ENCODE measurements around the gene GCC2. TPM values are rescaled to one million over a fixed set of nuclear protein-coding genes. Genes with fewer than 3 reads are reported as not detected.
A peak's percentile ranks its signal among the peaks of the same experiment; 100 is the strongest.

The GCC2 gene
- total RNA-seq, result 100 to 1,000 TPM in 4 of 5 experiments, 10 to 100 TPM in 1; 45.3 to 229 (median 117) TPM
- 100 to 1,000 TPM in 1 of 2 donors, 10 to 100 TPM in 1; 84.8 to 100 TPM for polyA plus RNA-seq
- total RNA-seq, result 293 reads per million, percentile 96 among the genes with 10 or more reads in this experiment

- H3K4me1 ChIP-seq (ENCODE audit: control insufficient read depth in 2 of 2, insufficient read depth in 2 of 2, low read length in 2 of 2), result peaks cover 15 to 23% of the 10 kb centered on the region in 2 donors
- H3K27me3 Mint-ChIP-seq, result no peaks in the 10 kb centered on the region
- H3K36me3 ChIP-seq (ENCODE audit: control insufficient read depth in 2 of 3, insufficient read depth in 3 of 3, low read length in 3 of 3), result peaks cover 10 to 32% (median 20%) of the 10 kb centered on the region in 3 experiments
- peak within 1 kb of the TSS; percentile 99 for H3K4me3 ChIP-seq (ENCODE audit: low read length)
- H3K9me3 Mint-ChIP-seq, result peaks cover 0 to 6% (median 0%) of the 10 kb centered on the region in 11 donors
- ChIA-PET POLR2A (interaction anchor here (1.0 to 2.5 kb wide), 6 partner anchors 8 to 270 kb away, joined by 3 to 8 read pairs (median 6); partner anchors contain the start of gene RANBP2), CTCF (no interaction called here)
- peaks cover 18 to 54% (median 46%) of the 10 kb centered on the region in 7 donors for H3K4me1 Mint-ChIP-seq
- no peaks in the 10 kb centered on the region for H3K27me3 ChIP-seq (ENCODE audit: control insufficient read depth in 2 of 2, insufficient read depth in 2 of 2, low read length in 2 of 2)
- intact Hi-C loops (cut with micrococcal nuclease), result loop anchor here (1.0 to 5.0 kb wide), 8 partner anchors 16 to 1166 kb away; partner anchors contain the start of genes CCDC138 (in 2 of the 2), LIMS1 (in 2 of the 2), RANBP2 (in 2 of the 2) and SOWAHC (in 1 of the 2)
- ATAC-seq (peak; percentile 98), DNase-seq (peak; percentile 92 to 98 (median 96))
- peak within 1 kb of the TSS; percentile 97 to 100 (median 98) for H3K27ac Mint-ChIP-seq
- H3K36me3 Mint-ChIP-seq, result peaks cover 4 to 29% (median 14%) of the 10 kb centered on the region in 5 donors
- no peaks in the 10 kb centered on the region for H3K9me3 ChIP-seq (ENCODE audit: control insufficient read depth in 2 of 3, low read length in 3 of 3)
- H3K27ac ChIP-seq (ENCODE audit: low read depth, low read length), result peak within 1 kb of the TSS; percentile 97
- H3K4me3 Mint-ChIP-seq, result peak within 1 kb of the TSS; percentile 93 to 100 (median 97)
These were observed at the start of gene GCC2 for GRCh38 chr2:108448678-108449409. TSS of gene GCC2 (plus strand) at chr2:108449206. CDS start at chr2:108449275, 69 bp downstream.

GRCh38 chr2:108399479-108399878, 49.5 kb upstream of the GCC2 start:
- DNase-seq (no peak), ATAC-seq (no peak)
- Mint-ChIP-seq H3K4me3 (no peak overlapping the region), H3K4me1 (no peaks in the 10 kb centered on the region), H3K27me3 (peaks cover 0 to 15% (median 4%) of the 10 kb centered on the region in 5 donors), H3K36me3 (peaks cover 0 to 22% (median 8%) of the 10 kb centered on the region in 5 donors), H3K9me3 (peaks cover 6 to 63% (median 26%) of the 10 kb centered on the region in 11 donors), H3K27ac (no peak overlapping the region)
- Histone ChIP-seq H3K36me3 (ENCODE audit: control insufficient read depth in 2 of 3, insufficient read depth in 3 of 3, low read length in 3 of 3) (no peaks in the 10 kb centered on the region), H3K4me3 (ENCODE audit: low read length) (no peak overlapping the region), H3K27ac (ENCODE audit: low read depth, low read length) (no peak overlapping the region), H3K9me3 (ENCODE audit: control insufficient read depth in 2 of 3, low read length in 3 of 3) (peaks cover 0 to 29% (median 4%) of the 10 kb centered on the region in 3 experiments), H3K27me3 (ENCODE audit: control insufficient read depth in 2 of 2, insufficient read depth in 2 of 2, low read length in 2 of 2) (no peaks in the 10 kb centered on the region), H3K4me1 (ENCODE audit: control insufficient read depth in 2 of 2, insufficient read depth in 2 of 2, low read length in 2 of 2) (no peaks in the 10 kb centered on the region)
- ChIA-PET CTCF (no interaction called here), POLR2A (no interaction called here)
- intact Hi-C loops (cut with micrococcal nuclease), result loop anchor here in 1 of 2 donors (5.0 kb wide), 1 partner anchor 183 kb away; no protein-coding TSS in a partner anchor

- POLR2A ChIA-PET, result no interaction called here
- no peaks in the 10 kb centered on the region for H3K4me1 ChIP-seq (ENCODE audit: control insufficient read depth in 2 of 2, insufficient read depth in 2 of 2, low read length in 2 of 2)
- intact Hi-C loops (cut with micrococcal nuclease), result no loop called here
- DNase-seq (no peak), ATAC-seq (no peak)
- H3K27ac ChIP-seq (ENCODE audit: low read depth, low read length), result no peak overlapping the region
- Mint-ChIP-seq H3K9me3 (peaks cover 15 to 68% (median 34%) of the 10 kb centered on the region in 11 donors), H3K27me3 (peaks cover 0 to 12% (median 3%) of the 10 kb centered on the region in 5 donors), H3K4me1 (no peaks in the 10 kb centered on the region), H3K36me3 (peaks cover 0 to 22% (median 8%) of the 10 kb centered on the region in 5 donors), H3K27ac (no peak overlapping the region), H3K4me3 (no peak overlapping the region)
- CTCF ChIA-PET, result no interaction called here
- no peaks in the 10 kb centered on the region for H3K36me3 ChIP-seq (ENCODE audit: control insufficient read depth in 2 of 3, insufficient read depth in 3 of 3, low read length in 3 of 3)
- no peak overlapping the region for H3K4me3 ChIP-seq (ENCODE audit: low read length)
- no peaks in the 10 kb centered on the region for H3K27me3 ChIP-seq (ENCODE audit: control insufficient read depth in 2 of 2, insufficient read depth in 2 of 2, low read length in 2 of 2)
- peaks cover 0 to 36% (median 11%) of the 10 kb centered on the region in 3 experiments for H3K9me3 ChIP-seq (ENCODE audit: control insufficient read depth in 2 of 3, low read length in 3 of 3)
These were observed 47.2 kb upstream of the GCC2 start for GRCh38 chr2:108401800-108402199.

- H3K9me3 Mint-ChIP-seq, result peaks cover 15 to 58% (median 29%) of the 10 kb centered on the region in 11 donors
- intact Hi-C loops (cut with micrococcal nuclease), result no loop called here
- DNase-seq (no peak), ATAC-seq (no peak)
- ChIA-PET CTCF (interaction anchor here (1.3 kb wide), 1 partner anchor 12 kb away, joined by 3 read pairs; no protein-coding TSS in a partner anchor), POLR2A (no interaction called here)
- no peaks in the 10 kb centered on the region for H3K4me1 Mint-ChIP-seq
- H3K36me3 ChIP-seq (ENCODE audit: control insufficient read depth in 2 of 3, insufficient read depth in 3 of 3, low read length in 3 of 3), result no peaks in the 10 kb centered on the region
- no peak overlapping the region for H3K27ac ChIP-seq (ENCODE audit: low read depth, low read length)
- peaks cover 0 to 15% (median 7%) of the 10 kb centered on the region in 5 donors for H3K27me3 Mint-ChIP-seq
- no peak overlapping the region for H3K4me3 Mint-ChIP-seq
- no peak overlapping the region for H3K27ac Mint-ChIP-seq
- H3K36me3 Mint-ChIP-seq, result peaks cover 0 to 17% (median 5%) of the 10 kb centered on the region in 5 donors
- H3K4me1 ChIP-seq (ENCODE audit: control insufficient read depth in 2 of 2, insufficient read depth in 2 of 2, low read length in 2 of 2), result no peaks in the 10 kb centered on the region
- peaks cover 0 to 32% (median 11%) of the 10 kb centered on the region in 3 experiments for H3K9me3 ChIP-seq (ENCODE audit: control insufficient read depth in 2 of 3, low read length in 3 of 3)
- no peak overlapping the region for H3K4me3 ChIP-seq (ENCODE audit: low read length)
- no peaks in the 10 kb centered on the region for H3K27me3 ChIP-seq (ENCODE audit: control insufficient read depth in 2 of 2, insufficient read depth in 2 of 2, low read length in 2 of 2)
These were observed 45.5 kb upstream of the GCC2 start for GRCh38 chr2:108403494-108403893.

- Mint-ChIP-seq H3K27ac (no peak overlapping the region), H3K4me1 (peaks cover 0 to 1% (median 0%) of the 10 kb centered on the region in 7 donors), H3K36me3 (peaks cover 0 to 13% (median 4%) of the 10 kb centered on the region in 5 donors), H3K9me3 (peaks cover 9 to 44% (median 20%) of the 10 kb centered on the region in 11 donors), H3K4me3 (no peak overlapping the region), H3K27me3 (peaks cover 3 to 23% (median 9%) of the 10 kb centered on the region in 5 donors)
- no peaks in the 10 kb centered on the region for H3K27me3 ChIP-seq (ENCODE audit: control insufficient read depth in 2 of 2, insufficient read depth in 2 of 2, low read length in 2 of 2)
- no peaks in the 10 kb centered on the region for H3K36me3 ChIP-seq (ENCODE audit: control insufficient read depth in 2 of 3, insufficient read depth in 3 of 3, low read length in 3 of 3)
- peaks cover 0 to 18% (median 7%) of the 10 kb centered on the region in 3 experiments for H3K9me3 ChIP-seq (ENCODE audit: control insufficient read depth in 2 of 3, low read length in 3 of 3)
- DNase-seq (no peak), ATAC-seq (no peak)
- intact Hi-C loops (cut with micrococcal nuclease), result no loop called here
- CTCF ChIA-PET, result no interaction called here
- no peak overlapping the region for H3K27ac ChIP-seq (ENCODE audit: low read depth, low read length)
- no peak overlapping the region for H3K4me3 ChIP-seq (ENCODE audit: low read length)
- H3K4me1 ChIP-seq (ENCODE audit: control insufficient read depth in 2 of 2, insufficient read depth in 2 of 2, low read length in 2 of 2), result no peaks in the 10 kb centered on the region
- POLR2A ChIA-PET, result no interaction called here
These were observed 44.1 kb upstream of the GCC2 start for GRCh38 chr2:108404784-108405397.

- Histone ChIP-seq H3K27ac (ENCODE audit: low read depth, low read length) (no peak overlapping the region), H3K4me3 (ENCODE audit: low read length) (no peak overlapping the region), H3K36me3 (ENCODE audit: control insufficient read depth in 2 of 3, insufficient read depth in 3 of 3, low read length in 3 of 3) (no peaks in the 10 kb centered on the region), H3K9me3 (ENCODE audit: control insufficient read depth in 2 of 3, low read length in 3 of 3) (peaks cover 0 to 8% (median 7%) of the 10 kb centered on the region in 3 experiments), H3K27me3 (ENCODE audit: control insufficient read depth in 2 of 2, insufficient read depth in 2 of 2, low read length in 2 of 2) (no peaks in the 10 kb centered on the region), H3K4me1 (ENCODE audit: control insufficient read depth in 2 of 2, insufficient read depth in 2 of 2, low read length in 2 of 2) (no peaks in the 10 kb centered on the region)
- Mint-ChIP-seq H3K9me3 (peaks cover 2 to 25% (median 16%) of the 10 kb centered on the region in 11 donors), H3K27me3 (peaks cover 0 to 19% (median 5%) of the 10 kb centered on the region in 5 donors), H3K4me1 (peaks cover 0 to 1% (median 0%) of the 10 kb centered on the region in 7 donors), H3K27ac (no peak overlapping the region), H3K4me3 (no peak overlapping the region), H3K36me3 (peaks cover 0 to 2% (median 0%) of the 10 kb centered on the region in 5 donors)
- no peak for ATAC-seq
- CTCF ChIA-PET, result no interaction called here
- DNase-seq, result no peak
- POLR2A ChIA-PET, result no interaction called here
- intact Hi-C loops (cut with micrococcal nuclease), result no loop called here
These were observed 40.9 kb upstream of the GCC2 start for GRCh38 chr2:108407864-108408729.

Data from naive thymus-derived CD4-positive, alpha-beta T cell (primary cell).